Caco-2 (cell line): Measurements from ENCODE around the gene TTC17. TPM values are rescaled to one million over a fixed set of nuclear protein-coding genes. Genes with fewer than 3 reads are reported as not detected.

Experiments
- BruUV-seq: library from RNA; stranded (reverse); fragments of 400-500 nt; replicated peaks from 2 replicates; lab custom pipeline; 2021; lab: Mats Ljungman, UMichigan
- CTCF ChIA-PET: fragments of 300-600 bp; sonication (Branson Sonifier 250); formaldehyde crosslinking; loops from one replicate; lab custom pipeline; 2022; ENCODE audit warnings: antibody characterized with exemption; lab: Charles Lee
- POLR2A ChIA-PET: fragments of 300-600 bp; sonication (Branson Sonifier 250); formaldehyde crosslinking; loops from one replicate; lab custom pipeline; 2022; ENCODE audit warnings: antibody characterized with exemption; lab: Charles Lee
- DNase-seq, 2 experiments: peaks; one replicate each; pipeline versions ENCODE4 v3.0.0 to v3.0.0-alpha.2; 2020 to 2022
- H3K27me3 ChIP-seq: replicated peaks from 2 replicates; pipeline ENCODE4 v1.6.0; 2011; ENCODE audit warnings: low read length; ENCODE audit not compliant: control insufficient read depth, insufficient read depth
- H3K36me3 ChIP-seq: 2 replicates; pipeline ENCODE4 v1.5.1; 2011; ENCODE audit warnings: low read length; ENCODE audit not compliant: control insufficient read depth, insufficient read depth
- H3K4me1 ChIP-seq: fragments of 250-450 bp; sonication (Bioruptor Pico); 2 replicates; pipeline ENCODE4 v1.5.1; 2020; ENCODE audit warnings: mild to moderate bottlenecking
- H3K4me3 ChIP-seq: 2 replicates; pipeline ENCODE4 v1.5.1; 2011; ENCODE audit warnings: low read depth, mild to moderate bottlenecking, control low read depth, low read length
- H3K9me3 ChIP-seq: fragments of 250-450 bp; sonication (Bioruptor Pico); 2 replicates; pipeline ENCODE4 v1.5.1; 2020; ENCODE audit warnings: mild to moderate bottlenecking, moderate library complexity
- H3K27ac Mint-ChIP-seq: one replicate; pipeline ENCODE4 v1.8.0; 2022; ENCODE audit warnings: mixed read lengths; ENCODE audit not compliant: unreplicated experiment
- H3K27me3 Mint-ChIP-seq: one replicate; pipeline ENCODE4 v1.8.0; 2022; ENCODE audit warnings: mixed read lengths; ENCODE audit not compliant: insufficient read depth, unreplicated experiment
- H3K36me3 Mint-ChIP-seq: one replicate; pipeline ENCODE4 v1.8.0; 2022; ENCODE audit warnings: mild to moderate bottlenecking, mixed read lengths; ENCODE audit not compliant: insufficient read depth, unreplicated experiment
- H3K4me1 Mint-ChIP-seq: one replicate; pipeline ENCODE4 v1.8.0; 2022; ENCODE audit warnings: low read depth, mixed read lengths; ENCODE audit not compliant: unreplicated experiment
- H3K4me3 Mint-ChIP-seq: one replicate; pipeline ENCODE4 v1.8.0; 2022; ENCODE audit warnings: mild to moderate bottlenecking, moderate library complexity, mixed read lengths; ENCODE audit not compliant: unreplicated experiment
- H3K9me3 Mint-ChIP-seq: one replicate; pipeline ENCODE4 v1.8.0; 2022; ENCODE audit warnings: mixed read lengths; ENCODE audit not compliant: unreplicated experiment
- intact Hi-C: fragments of 100-400 bp; cut with micrococcal nuclease; formaldehyde crosslinking; loops from one replicate; pipeline ENCODE4 v1.10.0; 2022; ENCODE audit not compliant: unreplicated experiment
- total RNA-seq: library from RNA; stranded (reverse); gene quantifications from 2 replicates; pipeline ENCODE4 v1.2.3, GENCODE V29; 2022
- TF ChIP-seq, protein P1 (sequence below), 2 experiments: fragments of 200-600 bp in 1 of 2; IDR thresholded peaks; 1 replicate in 1 of 2; 2 replicates in 1 of 2; pipeline versions ENCODE4 v1.5.1 to v1.8.0; 2011 to 2022; ENCODE audit warnings: antibody characterized with exemption in 1 of 2, control low read depth in 1 of 2, inconsistent platforms in 1 of 2, low read depth in 1 of 2, low read length in 1 of 2, mild to moderate bottlenecking in 1 of 2, moderate library complexity in 1 of 2; ENCODE audit not compliant: insufficient read depth in 1 of 2, severe bottlenecking in 1 of 2, unreplicated experiment in 1 of 2

Gene TTC17
- total RNA-seq, 1 experiment from 2014 or later = 73.1 TPM

DNA sequence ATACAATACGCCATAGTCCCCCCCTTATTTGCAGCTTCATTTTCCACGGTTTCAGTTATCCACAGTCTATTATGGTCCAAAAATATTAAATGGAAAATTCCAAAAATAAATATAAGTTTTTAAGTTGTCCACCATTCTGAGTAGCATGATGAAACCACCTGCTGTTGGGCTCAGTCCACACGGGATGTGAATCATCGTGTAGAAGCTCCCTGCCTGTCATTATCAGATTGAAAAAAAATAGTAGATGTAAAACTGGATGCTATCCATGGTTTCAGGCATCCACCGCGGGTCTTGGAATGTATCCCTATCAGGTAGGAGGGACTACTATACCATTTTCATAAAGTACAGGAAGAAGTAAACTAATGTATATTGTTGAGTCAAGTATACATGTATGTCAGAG lies 127.4 kb downstream of the TTC17 start:
- peaks cover 4% of the 10 kb centered on the region; the same call in 1 of the 2 replicates for H3K36me3 ChIP-seq
- ChIA-PET CTCF (no interaction called here), POLR2A (no interaction called here)
- peaks cover 11% of the 10 kb centered on the region for H3K9me3 ChIP-seq
- H3K36me3 Mint-ChIP-seq = peaks cover 5% of the 10 kb centered on the region
- no peaks in the 10 kb centered on the region for H3K4me1 ChIP-seq
- H3K27me3 ChIP-seq = no peaks in the 10 kb centered on the region
- no peak overlapping the region for H3K4me3 ChIP-seq
- H3K9me3 Mint-ChIP-seq = no peaks in the 10 kb centered on the region
- no TSS peak for BruUV-seq
- H3K27me3 Mint-ChIP-seq = no peaks in the 10 kb centered on the region
- H3K4me1 Mint-ChIP-seq = no peaks in the 10 kb centered on the region
- no peak overlapping the region for H3K4me3 Mint-ChIP-seq
- TF ChIP-seq, protein P1, sequence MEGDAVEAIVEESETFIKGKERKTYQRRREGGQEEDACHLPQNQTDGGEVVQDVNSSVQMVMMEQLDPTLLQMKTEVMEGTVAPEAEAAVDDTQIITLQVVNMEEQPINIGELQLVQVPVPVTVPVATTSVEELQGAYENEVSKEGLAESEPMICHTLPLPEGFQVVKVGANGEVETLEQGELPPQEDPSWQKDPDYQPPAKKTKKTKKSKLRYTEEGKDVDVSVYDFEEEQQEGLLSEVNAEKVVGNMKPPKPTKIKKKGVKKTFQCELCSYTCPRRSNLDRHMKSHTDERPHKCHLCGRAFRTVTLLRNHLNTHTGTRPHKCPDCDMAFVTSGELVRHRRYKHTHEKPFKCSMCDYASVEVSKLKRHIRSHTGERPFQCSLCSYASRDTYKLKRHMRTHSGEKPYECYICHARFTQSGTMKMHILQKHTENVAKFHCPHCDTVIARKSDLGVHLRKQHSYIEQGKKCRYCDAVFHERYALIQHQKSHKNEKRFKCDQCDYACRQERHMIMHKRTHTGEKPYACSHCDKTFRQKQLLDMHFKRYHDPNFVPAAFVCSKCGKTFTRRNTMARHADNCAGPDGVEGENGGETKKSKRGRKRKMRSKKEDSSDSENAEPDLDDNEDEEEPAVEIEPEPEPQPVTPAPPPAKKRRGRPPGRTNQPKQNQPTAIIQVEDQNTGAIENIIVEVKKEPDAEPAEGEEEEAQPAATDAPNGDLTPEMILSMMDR (IDR thresholded peaks at IDR 0.05; ENCODE audit: insufficient read depth in 1 of 2, low read depth in 1 of 2, low read length in 1 of 2, severe bottlenecking in 1 of 2, unreplicated experiment in 1 of 2) = no peak
- intact Hi-C loops = no loop called here
- H3K27ac Mint-ChIP-seq = no peak overlapping the region
- DNase-seq = no peak

DNA sequence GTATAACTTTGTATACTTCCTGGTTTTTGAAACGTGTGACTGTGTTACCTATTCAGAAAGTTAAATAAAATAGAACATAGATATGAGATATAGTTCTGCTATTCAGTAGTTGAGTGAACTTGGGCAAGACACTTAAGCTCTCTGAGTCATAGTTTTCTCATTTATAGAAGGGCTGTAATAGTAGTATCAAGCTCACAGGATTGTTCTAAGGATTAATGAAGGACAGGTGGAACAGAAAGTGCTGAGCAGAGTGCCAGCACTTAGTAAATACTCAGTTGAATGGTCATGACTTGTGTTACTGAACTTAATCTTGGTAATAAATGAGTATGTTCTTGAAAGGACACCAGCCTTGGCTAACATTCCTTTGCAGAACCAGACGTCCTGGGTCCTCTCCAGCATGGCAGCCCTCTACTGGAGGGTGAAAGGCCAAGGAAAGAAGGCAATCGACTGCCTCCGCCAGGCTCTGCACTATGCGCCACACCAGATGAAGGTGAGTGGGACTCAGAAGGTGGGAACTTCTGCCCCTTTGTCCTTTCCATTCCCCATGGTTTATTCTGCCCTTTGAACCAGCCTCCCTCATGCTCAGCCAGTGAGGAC lies 131.2 kb downstream of the TTC17 start:
- H3K9me3 Mint-ChIP-seq = no peaks in the 10 kb centered on the region
- Histone ChIP-seq H3K9me3 (no peaks in the 10 kb centered on the region), H3K4me1 (no peaks in the 10 kb centered on the region), H3K27me3 (no peaks in the 10 kb centered on the region), H3K4me3 (no peak overlapping the region), H3K36me3 (peaks cover 8% of the 10 kb centered on the region)
- H3K27ac Mint-ChIP-seq = no peak overlapping the region
- H3K4me3 Mint-ChIP-seq = no peak overlapping the region
- no peak for DNase-seq
- no peaks in the 10 kb centered on the region for H3K4me1 Mint-ChIP-seq
- ChIA-PET POLR2A (no interaction called here), CTCF (interaction anchor here (0.6 kb wide), 1 partner anchor 27 kb away, joined by 3 read pairs; no protein-coding TSS in a partner anchor)
- BruUV-seq = no TSS peak
- TF ChIP-seq, protein P1 (IDR thresholded peaks at IDR 0.05; ENCODE audit: insufficient read depth in 1 of 2, low read depth in 1 of 2, low read length in 1 of 2, severe bottlenecking in 1 of 2, unreplicated experiment in 1 of 2) = no peak
- intact Hi-C loops = no loop called here
- H3K27me3 Mint-ChIP-seq = no peaks in the 10 kb centered on the region
- H3K36me3 Mint-ChIP-seq = peaks cover 16% of the 10 kb centered on the region

DNA sequence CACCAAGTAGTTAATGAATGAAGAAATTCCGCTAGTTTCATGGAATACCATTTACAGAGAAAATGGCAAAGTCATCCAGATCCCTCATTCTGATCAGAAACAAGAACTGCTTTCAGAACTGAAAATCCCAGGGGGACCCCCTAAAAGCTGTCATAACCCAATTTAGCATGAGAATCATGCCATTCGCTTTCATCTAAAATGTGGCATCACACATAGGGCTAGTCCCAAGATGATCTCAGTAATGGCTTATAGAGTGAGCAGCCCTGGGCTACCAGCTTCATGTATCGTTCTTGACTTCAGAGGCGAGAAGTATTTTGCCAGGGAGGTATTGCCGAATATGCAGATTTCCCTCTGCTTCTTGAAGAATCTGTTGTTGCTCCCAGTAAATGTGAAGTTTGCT lies 134.0 kb downstream of the TTC17 start:
- no peaks in the 10 kb centered on the region for H3K4me1 ChIP-seq
- POLR2A ChIA-PET = no interaction called here
- CTCF ChIA-PET = no interaction called here
- no peak overlapping the region for H3K4me3 Mint-ChIP-seq
- TF ChIP-seq, protein P1 (IDR thresholded peaks at IDR 0.05; ENCODE audit: insufficient read depth in 1 of 2, low read depth in 1 of 2, low read length in 1 of 2, severe bottlenecking in 1 of 2, unreplicated experiment in 1 of 2) = no peak
- no peak overlapping the region for H3K27ac Mint-ChIP-seq
- H3K9me3 Mint-ChIP-seq = no peaks in the 10 kb centered on the region
- DNase-seq = no peak
- no peaks in the 10 kb centered on the region for H3K4me1 Mint-ChIP-seq
- no TSS peak for BruUV-seq
- no peaks in the 10 kb centered on the region for H3K27me3 ChIP-seq
- no peaks in the 10 kb centered on the region for H3K27me3 Mint-ChIP-seq
- H3K4me3 ChIP-seq = no peak overlapping the region
- peaks cover 8% of the 10 kb centered on the region for H3K36me3 ChIP-seq
- H3K9me3 ChIP-seq = no peaks in the 10 kb centered on the region
- peaks cover 16% of the 10 kb centered on the region for H3K36me3 Mint-ChIP-seq
- intact Hi-C loops = no loop called here
